Measurements from ENCODE around the gene ANXA6. TPM values are rescaled to one million over a fixed set of nuclear protein-coding genes. Genes with fewer than 3 reads are reported as not detected.
A peak's percentile ranks its signal among the peaks of the same experiment; 100 is the strongest.

The ANXA6 gene
- polyA plus RNA-seq, 3 donors = 60.6 to 124 (median 93.5) TPM

GRCh38 chr5:151150471-151151262 is 6.9 kb downstream of the ANXA6 start:
- H3K79me2 ChIP-seq (ENCODE audit: insufficient read depth, low read length) = peaks cover 99% of the 10 kb centered on the region
- H3K4me1 Mint-ChIP-seq = peaks cover 98% of the 10 kb centered on the region
- peak overlapping the region in 1 of 2 donors; percentile 58 for H3K4me3 Mint-ChIP-seq
- peaks cover 35 to 37% of the 10 kb centered on the region in 2 donors for H3K36me3 Mint-ChIP-seq
- H2AFZ ChIP-seq (ENCODE audit: insufficient read depth, low read depth, low read length, poor library complexity, severe bottlenecking) = peak overlapping the region; percentile 35
- H3K4me3 ChIP-seq (replicated peaks in 1 of 3; ENCODE audit: low read depth in 2 of 3, low read length in 3 of 3) = peak overlapping the region in 1 of 3 experiments; percentile 52
- H3K9ac ChIP-seq (ENCODE audit: insufficient read depth, low read length, poor library complexity, severe bottlenecking) = peak overlapping the region; percentile 17
- DNase-seq = peak; percentile 65 to 71 (median 70)
- H3K4me1 ChIP-seq (ENCODE audit: control insufficient read depth in 1 of 2, insufficient read depth in 2 of 2, low read length in 2 of 2) = peaks cover 85 to 92% of the 10 kb centered on the region in 2 donors
- peak overlapping the region; percentile 92 to 100 (median 97) for H3K27ac Mint-ChIP-seq
- peaks cover 3 to 22% of the 10 kb centered on the region in 2 donors for H3K36me3 ChIP-seq (replicated peaks in 1 of 2; ENCODE audit: control insufficient read depth in 1 of 2, insufficient read depth in 2 of 2, low read length in 2 of 2)
- no peaks in the 10 kb centered on the region for H3K9me3 ChIP-seq (replicated peaks in 1 of 2; ENCODE audit: control insufficient read depth in 1 of 2, insufficient read depth in 1 of 2, low read length in 2 of 2)
- peak overlapping the region; percentile 87 for H3K27ac ChIP-seq (ENCODE audit: low read depth in 1 of 2, low read length in 2 of 2)
- H4K20me1 ChIP-seq (ENCODE audit: insufficient read depth, low read length) = peaks cover 36% of the 10 kb centered on the region
- peak overlapping the region; percentile 56 for H3K4me2 ChIP-seq (replicated peaks; ENCODE audit: extremely low read depth, low read length, poor library complexity, severe bottlenecking)
- no peaks in the 10 kb centered on the region for H3K9me3 Mint-ChIP-seq
- no peak for TF ChIP-seq CTCF (IDR thresholded peaks at IDR 0.05)
- WGBS (ENCODE audit: insufficient coverage) = 11% methylated on average over 5 of the region's 5 CpGs
- intact Hi-C loops (cut with micrococcal nuclease) = loop anchor here in 1 of 2 donors (1.0 to 2.0 kb wide), 2 partner anchors 8 to 16 kb away; no protein-coding TSS in a partner anchor
- no peaks in the 10 kb centered on the region for H3K27me3 Mint-ChIP-seq (ENCODE audit: low read depth in 3 of 3)
- no peaks in the 10 kb centered on the region for H3K27me3 ChIP-seq (ENCODE audit: control insufficient read depth in 2 of 2, insufficient read depth in 2 of 2, low read length in 2 of 2)

- 10% methylated on average over 5 of the region's 7 CpGs for WGBS (ENCODE audit: insufficient coverage)
- H3K4me1 ChIP-seq (ENCODE audit: control insufficient read depth in 1 of 2, insufficient read depth in 2 of 2, low read length in 2 of 2) = peaks cover 65 to 72% of the 10 kb centered on the region in 2 donors
- H3K9ac ChIP-seq (ENCODE audit: insufficient read depth, low read length, poor library complexity, severe bottlenecking) = no peak overlapping the region
- peak overlapping the region in 1 of 2 donors; percentile 33 for H3K27ac ChIP-seq (ENCODE audit: low read depth in 1 of 2, low read length in 2 of 2)
- Mint-ChIP-seq H3K27me3 (ENCODE audit: low read depth in 3 of 3) (no peaks in the 10 kb centered on the region), H3K4me3 (no peak overlapping the region), H3K27ac (peak overlapping the region in 5 of 7 donors; percentile 22 to 87 (median 78)), H3K4me1 (peaks cover 96% of the 10 kb centered on the region), H3K9me3 (no peaks in the 10 kb centered on the region), H3K36me3 (peaks cover 46 to 54% of the 10 kb centered on the region in 2 donors)
- no peaks in the 10 kb centered on the region for H3K9me3 ChIP-seq (replicated peaks in 1 of 2; ENCODE audit: control insufficient read depth in 1 of 2, insufficient read depth in 1 of 2, low read length in 2 of 2)
- peaks cover 57% of the 10 kb centered on the region for H4K20me1 ChIP-seq (ENCODE audit: insufficient read depth, low read length)
- H2AFZ ChIP-seq (ENCODE audit: insufficient read depth, low read depth, low read length, poor library complexity, severe bottlenecking) = no peak overlapping the region
- no peak for DNase-seq
- no peaks in the 10 kb centered on the region for H3K27me3 ChIP-seq (ENCODE audit: control insufficient read depth in 2 of 2, insufficient read depth in 2 of 2, low read length in 2 of 2)
- no peak for TF ChIP-seq CTCF (IDR thresholded peaks at IDR 0.05)
- no peak overlapping the region for H3K4me3 ChIP-seq (replicated peaks in 1 of 3; ENCODE audit: low read depth in 2 of 3, low read length in 3 of 3)
- no peak overlapping the region for H3K4me2 ChIP-seq (replicated peaks; ENCODE audit: extremely low read depth, low read length, poor library complexity, severe bottlenecking)
- intact Hi-C loops (cut with micrococcal nuclease) = no loop called here
- peaks cover 23 to 43% of the 10 kb centered on the region in 2 donors for H3K36me3 ChIP-seq (replicated peaks in 1 of 2; ENCODE audit: control insufficient read depth in 1 of 2, insufficient read depth in 2 of 2, low read length in 2 of 2)
- H3K79me2 ChIP-seq (ENCODE audit: insufficient read depth, low read length) = peaks cover 99% of the 10 kb centered on the region
These were observed 9.0 kb downstream of the ANXA6 start for GRCh38 chr5:151148583-151148982.

Measured in CD14-positive monocyte (primary cell).